HG03196 (cell line): Measurements from ENCODE around the gene TTC13.
A peak's percentile ranks its signal among the peaks of the same experiment; 100 is the strongest.
"Not testable (repeated sequence)": the region's sequence is repeated elsewhere in the genome, so short reads cannot be mapped to it uniquely, and the experiment has no call there.

Experiments
- ATAC-seq: cut with Tn5 transposase; IDR thresholded peaks from one replicate; pipeline ENCODE4 v1.9.1; 2021; ENCODE audit not compliant: unreplicated experiment

TTC13 gene

GRCh38 chr1:230978491-230979388 is at the start of gene TTC13, which contains the start of gene ARV1:
Gene TTC13, minus strand, starts transcription at chr1:230978861. Its CDS starts 31 bp downstream, at chr1:230978830.
Gene ARV1, plus strand, starts transcription at chr1:230979094. Its CDS starts 12 bp downstream, at chr1:230979106.
- peak; percentile 93 for ATAC-seq

GRCh38 chr1:231027971-231028370 is 49.3 kb upstream of the TTC13 start:
- ATAC-seq: no peak

- no peak for ATAC-seq
These were observed 48.7 kb upstream of the TTC13 start for GRCh38 chr1:231027136-231027925.

- ATAC-seq: no peak
These were observed 47.9 kb upstream of the TTC13 start for GRCh38 chr1:231026576-231026975.

- ATAC-seq: no peak
These were observed 44.5 kb upstream of the TTC13 start for GRCh38 chr1:231023150-231023549.

- not testable (repeated sequence) for ATAC-seq
These were observed 43.9 kb upstream of the TTC13 start for GRCh38 chr1:231022543-231022942.

- ATAC-seq: no peak
These were observed 42.9 kb upstream of the TTC13 start for GRCh38 chr1:231021540-231022031.

GRCh38 chr1:231020816-231021215 is 42.2 kb upstream of the TTC13 start:
- no peak for ATAC-seq

- ATAC-seq: no peak
These were observed 41.5 kb upstream of the TTC13 start for GRCh38 chr1:231020139-231020601.

- ATAC-seq: no peak
These were observed 41.0 kb upstream of the TTC13 start for GRCh38 chr1:231019711-231020110.

GRCh38 chr1:231016966-231017365 is 38.3 kb upstream of the TTC13 start:
- no peak for ATAC-seq

- no peak for ATAC-seq
These were observed 37.6 kb upstream of the TTC13 start for GRCh38 chr1:231016234-231016633.

GRCh38 chr1:231013391-231014015 is 34.8 kb upstream of the TTC13 start:
- no peak for ATAC-seq

- no peak for ATAC-seq
These were observed 33.3 kb upstream of the TTC13 start for GRCh38 chr1:231011963-231012362.

- no peak for ATAC-seq
These were observed 32.7 kb upstream of the TTC13 start for GRCh38 chr1:231011360-231011759.

- not testable (repeated sequence) for ATAC-seq
These were observed 28.9 kb upstream of the TTC13 start for GRCh38 chr1:231007535-231007934.

- ATAC-seq: no peak
These were observed 23.2 kb upstream of the TTC13 start for GRCh38 chr1:231001892-231002291.

- no peak for ATAC-seq
These were observed 22.0 kb upstream of the TTC13 start for GRCh38 chr1:231000639-231001038.

- no peak for ATAC-seq
These were observed 21.5 kb upstream of the TTC13 start for GRCh38 chr1:231000201-231000600.

GRCh38 chr1:230994860-230995259 is 16.2 kb upstream of the TTC13 start:
- ATAC-seq: no peak
